PC-9 (cell line): Measurements from ENCODE around the gene SORBS1. TPM values are rescaled to one million over a fixed set of nuclear protein-coding genes. Genes with fewer than 3 reads are reported as not detected.
A peak's percentile ranks its signal among the peaks of the same experiment; 100 is the strongest.

ENCODE experiments used
- BruUV-seq: library from RNA; stranded (reverse); fragments of 400-500 nt; replicated peaks from 2 replicates; lab custom pipeline; 2021; lab: Mats Ljungman, UMichigan
- CTCF ChIA-PET: fragments of 300-600 bp; sonication (Branson Sonifier 250); formaldehyde crosslinking; loops from one replicate; lab custom pipeline; 2022; ENCODE audit warnings: antibody characterized with exemption; lab: Charles Lee
- POLR2A ChIA-PET: fragments of 300-600 bp; sonication (Branson Sonifier 250); formaldehyde crosslinking; loops from one replicate; lab custom pipeline; 2022; ENCODE audit warnings: antibody characterized with exemption; ENCODE audit not compliant: unreplicated experiment; lab: Charles Lee
- DNase-seq, 2 experiments: peaks; one replicate each; pipeline versions ENCODE4 v3.0.0 to v3.0.0-alpha.2; 2015 to 2022; ENCODE audit warnings: mixed read lengths in 1 of 2
- H2AFZ ChIP-seq: fragments of 200-600 bp; sonication (generic); 2 replicates; pipeline ENCODE4 v1.8.1; 2017; ENCODE audit warnings: antibody characterized with exemption
- H3F3A ChIP-seq: fragments of 200-600 bp; sonication (generic); 2 replicates; pipeline ENCODE4 v1.8.1; 2017; ENCODE audit warnings: antibody characterized with exemption, mild to moderate bottlenecking, low read depth; ENCODE audit not compliant: insufficient read depth
- H3K27ac ChIP-seq: fragments of 200-600 bp; sonication (generic); 2 replicates; pipeline ENCODE4 v1.6.1; 2016; ENCODE audit warnings: mixed run types
- H3K27me3 ChIP-seq: fragments of 200-600 bp; sonication (generic); 2 replicates; pipeline ENCODE4 v1.6.1; 2016; ENCODE audit warnings: low read depth, mixed run types; ENCODE audit not compliant: insufficient read depth
- H3K36me3 ChIP-seq: fragments of 200-600 bp; sonication (generic); 2 replicates; pipeline ENCODE4 v1.6.1; 2016; ENCODE audit warnings: low read depth, mixed run types
- H3K4me1 ChIP-seq: fragments of 200-600 bp; sonication (generic); replicated peaks from 2 replicates; pipeline ENCODE4 v1.6.1; 2016; ENCODE audit warnings: mixed run types; ENCODE audit not compliant: insufficient read depth
- H3K4me2 ChIP-seq: fragments of 200-600 bp; sonication (generic); 2 replicates; pipeline ENCODE4 v1.6.1; 2017; ENCODE audit warnings: mixed run types
- H3K4me3 ChIP-seq: fragments of 200-600 bp; sonication (generic); 2 replicates; pipeline ENCODE4 v1.6.1; 2016; ENCODE audit warnings: mixed run types
- H3K79me2 ChIP-seq: fragments of 200-600 bp; sonication (generic); 2 replicates; pipeline ENCODE4 v1.6.1; 2017; ENCODE audit warnings: low read depth, mixed run types
- H3K9me2 ChIP-seq: fragments of 200-600 bp; sonication (generic); 2 replicates; pipeline ENCODE4 v1.8.1; 2017; ENCODE audit warnings: mild to moderate bottlenecking; ENCODE audit not compliant: insufficient read depth
- H3K9me3 ChIP-seq: fragments of 200-600 bp; sonication (generic); 2 replicates; pipeline ENCODE4 v1.8.1; 2016; ENCODE audit warnings: low read depth; ENCODE audit not compliant: insufficient read depth
- H4K20me1 ChIP-seq: fragments of 200-600 bp; sonication (generic); 2 replicates; pipeline ENCODE4 v1.8.1; 2017; ENCODE audit not compliant: insufficient read depth
- CTCF ChIP-seq: fragments of 200-600 bp; sonication (generic); conservative IDR thresholded peaks from 2 replicates; pipeline ENCODE4 v1.6.1; 2017; ENCODE audit warnings: mixed run types, antibody characterized with exemption, mild to moderate bottlenecking, moderate library complexity
- EZH2 ChIP-seq: fragments of 200-600 bp; sonication (generic); IDR thresholded peaks from 2 replicates; pipeline ENCODE4 v1.8.0; 2017; ENCODE audit warnings: antibody characterized with exemption, low read depth
- intact Hi-C: fragments of 100-400 bp; cut with micrococcal nuclease; formaldehyde crosslinking; loops from one replicate; pipeline ENCODE4 v1.10.0; 2022; ENCODE audit not compliant: unreplicated experiment
- total RNA-seq: library from RNA; stranded (reverse); gene quantifications from 2 replicates; pipeline ENCODE4 v1.2.3, GENCODE V29; 2021

Gene SORBS1
- total RNA-seq, 1 experiment from 2014 or later = 5.0 TPM

DNA sequence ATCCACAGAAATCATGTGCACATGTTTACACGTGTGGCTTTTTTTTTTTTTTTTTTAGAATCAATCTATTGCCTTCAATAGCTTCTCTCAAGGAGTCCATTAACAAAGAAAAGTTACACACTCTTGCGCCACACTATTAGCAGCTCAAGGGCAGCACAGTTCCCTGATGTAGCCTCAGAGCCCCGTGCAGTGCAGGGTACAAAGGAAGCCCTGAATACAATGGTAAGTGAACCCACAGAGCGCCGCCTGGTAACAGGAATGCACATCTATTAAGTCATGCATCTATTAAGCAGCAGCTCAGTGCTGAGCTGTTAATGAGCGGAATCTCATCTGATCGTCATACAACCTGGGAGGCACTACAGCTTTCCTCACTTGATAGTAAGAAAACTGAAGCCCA is 156.7 kb downstream of the SORBS1 start:
- POLR2A ChIA-PET = no interaction called here
- CTCF ChIA-PET = no interaction called here
- BruUV-seq = no TSS peak

GRCh38 chr10:95403700-95404461 is 157.3 kb downstream of the SORBS1 start:
- Histone ChIP-seq H4K20me1 (no peaks in the 10 kb centered on the region), H3K79me2 (no peaks in the 10 kb centered on the region), H3K4me3 (no peak overlapping the region), H3K36me3 (no peaks in the 10 kb centered on the region), H3K4me2 (no peak overlapping the region), H3K4me1 (peaks cover 38% of the 10 kb centered on the region), H3F3A (peaks cover 39% of the 10 kb centered on the region; the same call in 1 of the 2 replicates), H3K9me2 (no peaks in the 10 kb centered on the region), H3K9me3 (no peaks in the 10 kb centered on the region), H3K27me3 (no peaks in the 10 kb centered on the region), H3K27ac (no peak overlapping the region), H2AFZ (no peak overlapping the region)
- ChIA-PET POLR2A (no interaction called here), CTCF (no interaction called here)
- DNase-seq = no peak
- intact Hi-C loops = no loop called here
- TF ChIP-seq CTCF = no peak
- no TSS peak for BruUV-seq

More for the DNA sequence above, 156.7 kb downstream of the SORBS1 start:
- Histone ChIP-seq H3K9me2 (no peaks in the 10 kb centered on the region), H3K9me3 (no peaks in the 10 kb centered on the region), H3F3A (peaks cover 45% of the 10 kb centered on the region), H3K4me1 (peaks cover 43% of the 10 kb centered on the region), H4K20me1 (no peaks in the 10 kb centered on the region), H3K79me2 (no peaks in the 10 kb centered on the region), H2AFZ (no peak overlapping the region), H3K27me3 (no peaks in the 10 kb centered on the region), H3K4me3 (no peak overlapping the region), H3K27ac (no peak overlapping the region), H3K36me3 (no peaks in the 10 kb centered on the region), H3K4me2 (no peak overlapping the region)
- DNase-seq = no peak
- TF ChIP-seq EZH2 = no peak
- intact Hi-C loops = no loop called here

GRCh38 chr10:95401704-95402469 is 159.3 kb downstream of the SORBS1 start:
- H3K27me3 ChIP-seq = no peaks in the 10 kb centered on the region
- H3K27ac ChIP-seq = peak overlapping the region; percentile 34; the same call in 1 of the 2 replicates
- CTCF ChIA-PET = no interaction called here
- intact Hi-C loops = no loop called here
- H3K4me1 ChIP-seq = peaks cover 40% of the 10 kb centered on the region
- TF ChIP-seq EZH2 = no peak
- TF ChIP-seq CTCF = no peak
- H3K79me2 ChIP-seq = no peaks in the 10 kb centered on the region
- POLR2A ChIA-PET = no interaction called here
- H3K4me3 ChIP-seq = no peak overlapping the region
- no peaks in the 10 kb centered on the region for H3K9me2 ChIP-seq
- H3F3A ChIP-seq = peaks cover 23% of the 10 kb centered on the region; the same call in 1 of the 2 replicates
- H3K36me3 ChIP-seq = no peaks in the 10 kb centered on the region
- no peak overlapping the region for H2AFZ ChIP-seq
- H4K20me1 ChIP-seq = no peaks in the 10 kb centered on the region
- H3K4me2 ChIP-seq = no peak overlapping the region
- BruUV-seq = no TSS peak
- H3K9me3 ChIP-seq = no peaks in the 10 kb centered on the region
- peak in 1 of 2 experiments; percentile 43 for DNase-seq
